Stomach (tissue), 9 donors: ENCODE results near the gene CTRB2. TPM values are rescaled to one million over a fixed set of nuclear protein-coding genes. Genes with fewer than 3 reads are reported as not detected.
"Not testable (repeated sequence)": the region's sequence is repeated elsewhere in the genome, so short reads cannot be mapped to it uniquely, and the experiment has no call there.

ENCODE experiments used
- DNase-seq, 2 donors: peaks; one replicate each; pipeline versions ENCODE4 v3.0.0 to v3.0.0-alpha.2; 2013 to 2019
- H3K27ac ChIP-seq, 5 donors: fragments of 200-600 bp in 4 of 5; sonication (generic) in 4 of 5; one replicate each; pipeline ENCODE4 v1.5.1; 2013 to 2019; ENCODE audit warnings: mild to moderate bottlenecking in 1 of 5, moderate library complexity in 1 of 5
- H3K27me3 ChIP-seq, 3 donors: fragments of 200-600 bp; sonication (generic); one replicate each; pipeline ENCODE4 v1.5.1; 2017 to 2019; ENCODE audit warnings: mixed run types in 1 of 3
- H3K36me3 ChIP-seq, 4 donors: fragments of 200-600 bp; sonication (generic); 1 replicate in 3 of 4; 2 replicates in 1 of 4; pipeline ENCODE4 v1.5.1; 2016 to 2019
- H3K4me1 ChIP-seq, 4 donors: fragments of 200-600 bp; sonication (generic); one replicate each; pipeline ENCODE4 v1.5.1; 2016 to 2019
- H3K4me3 ChIP-seq, 4 donors: fragments of 200-600 bp; sonication (generic) in 3 of 4; one replicate each; pipeline ENCODE4 v1.5.1; 2016 to 2019; ENCODE audit warnings: mild to moderate bottlenecking in 1 of 4
- H3K9me3 ChIP-seq, 4 donors: fragments of 200-600 bp; sonication (generic); one replicate each; pipeline ENCODE4 v1.5.1; 2016 to 2019
- CTCF ChIP-seq, 7 experiments: fragments of 450-650 bp in 4 of 7; fragments of 200-600 bp in 3 of 7; sonication (generic) in 3 of 7; IDR thresholded peaks; one replicate each; pipeline ENCODE4 v1.5.1; 2016 to 2019; ENCODE audit warnings: antibody characterized with exemption in 7 of 7, control low read depth in 2 of 7, mild to moderate bottlenecking in 1 of 7
- EP300 ChIP-seq: sonication (generic); formaldehyde crosslinking; IDR thresholded peaks from one replicate; pipeline ENCODE4 v1.6.1; 2017; ENCODE audit warnings: antibody characterized with exemption
- POLR2A ChIP-seq, 4 donors: fragments of 450-650 bp; IDR thresholded peaks; one replicate each; pipeline ENCODE4 v1.6.1; 2016; ENCODE audit warnings: antibody characterized with exemption in 4 of 4, control low read depth in 2 of 4, mild to moderate bottlenecking in 1 of 4, moderate library complexity in 1 of 4
- POLR2AphosphoS5 ChIP-seq, 3 donors: sonication (generic); formaldehyde crosslinking; IDR thresholded peaks; one replicate each; pipeline ENCODE4 v1.6.1; 2016; ENCODE audit warnings: antibody characterized with exemption in 3 of 3
- WGBS, 5 donors: extraction: QIAGEN DNeasy Blood & Tissue Kit in 3 of 5; methylation state at CpG; one replicate each; pipeline versions ENCODE4 v1.1.5 to v1.1.7; 2013 to 2018; 5-methylcytosine and 5-hydroxymethylcytosine counted together
- intact Hi-C: fragments of 100-400 bp; cut with DNase I; formaldehyde crosslinking; loops from one replicate; pipeline ENCODE4 v1.15.1; 2023; ENCODE audit warnings: low total_unique reads
- polyA plus RNA-seq, 3 donors: library from polyadenylated mRNA; stranded (reverse); fragments of 200-250 nt; gene quantifications; one replicate each; pipeline ENCODE4 v1.2.3, GENCODE V29; 2013
- total RNA-seq, 5 donors: library from RNA; depleted of rRNA; stranded (reverse); fragments of >200 nt; gene quantifications; one replicate each; pipeline versions ENCODE4 v1.1.0 to v1.2.3, GENCODE V29; 2014 to 2016
- donor health status: healthy with polysubstance abuse.
- donor health status: Bipolar disorder and iron deficiency.
- donor health status: healthy.

The CTRB2 gene
- total and polyA plus RNA-seq, 8 donors: 2.7 to 26.6 (median 4.0) TPM; not detected in 5

GRCh38 chr16:75243667-75244224 lies 36.8 kb upstream of the CTRB2 start:
- peaks cover 17 to 45% (median 34%) of the 10 kb centered on the region in 4 donors for H3K36me3 ChIP-seq
- H3K27me3 ChIP-seq: no peaks in the 10 kb centered on the region
- H3K4me1 ChIP-seq: peaks cover 73 to 95% (median 88%) of the 10 kb centered on the region in 4 donors
- DNase-seq: no peak
- intact Hi-C loops: no loop called here
- WGBS, 5 donors: 36 to 59% (median 39%) methylated on average over 16 to 20 of the region's 20 CpGs
- peak overlapping the region; percentile 88 to 100 (median 98) for H3K27ac ChIP-seq
- no peak for TF ChIP-seq POLR2A (IDR thresholded peaks at IDR 0.05)
- TF ChIP-seq POLR2AphosphoS5 (IDR thresholded peaks at IDR 0.05): no peak
- TF ChIP-seq CTCF (IDR thresholded peaks at IDR 0.05): no peak
- TF ChIP-seq EP300: no peak
- H3K4me3 ChIP-seq: peak overlapping the region in 1 of 4 donors; percentile 11
- H3K9me3 ChIP-seq: no peaks in the 10 kb centered on the region

GRCh38 chr16:75242436-75243078 lies 35.6 kb upstream of the CTRB2 start:
- peaks cover 17 to 50% (median 35%) of the 10 kb centered on the region in 4 donors for H3K36me3 ChIP-seq
- H3K4me3 ChIP-seq, intact Hi-C loops, H3K9me3 ChIP-seq, H3K27me3 ChIP-seq, DNase-seq: not testable (repeated sequence)
- 79 to 92% (median 82%) methylated on average over 24 to 27 of the region's 27 CpGs for WGBS, 5 donors
- H3K4me1 ChIP-seq: peaks cover 74 to 95% (median 89%) of the 10 kb centered on the region in 4 donors
- peak overlapping the region in 4 of 5 donors; percentile 96 to 100 (median 98) for H3K27ac ChIP-seq

GRCh38 chr16:75241955-75242354 lies 35.0 kb upstream of the CTRB2 start:
- peaks cover 20 to 56% (median 40%) of the 10 kb centered on the region in 4 donors for H3K36me3 ChIP-seq
- intact Hi-C loops: no loop called here
- 87 to 95% (median 92%) methylated on average over 8 to 13 of the region's 13 CpGs for WGBS, 5 donors

GRCh38 chr16:75241412-75241811 lies 34.5 kb upstream of the CTRB2 start:
- DNase-seq: no peak
- peaks cover 25 to 62% (median 45%) of the 10 kb centered on the region in 4 donors for H3K36me3 ChIP-seq
- peak overlapping the region in 4 of 5 donors; percentile 10 to 100 (median 62) for H3K27ac ChIP-seq

More at GRCh38 chr16:75241955-75242354, 35.0 kb upstream of the CTRB2 start:
- no peak for DNase-seq
- no peaks in the 10 kb centered on the region for H3K9me3 ChIP-seq
- no peak overlapping the region for H3K4me3 ChIP-seq
- H3K4me1 ChIP-seq: peaks cover 69 to 95% (median 86%) of the 10 kb centered on the region in 4 donors
- no peak for TF ChIP-seq EP300
- TF ChIP-seq CTCF (IDR thresholded peaks at IDR 0.05): no peak
- TF ChIP-seq POLR2A (IDR thresholded peaks at IDR 0.05): no peak
- TF ChIP-seq POLR2AphosphoS5 (IDR thresholded peaks at IDR 0.05): no peak
- peak overlapping the region in 4 of 5 donors; percentile 10 to 100 (median 62) for H3K27ac ChIP-seq
- H3K27me3 ChIP-seq: no peaks in the 10 kb centered on the region

GRCh38 chr16:75240633-75241032 lies 33.7 kb upstream of the CTRB2 start:
- peak overlapping the region in 1 of 5 donors; percentile 81 for H3K27ac ChIP-seq
- 64 to 86% (median 81%) methylated on average over 7 of the region's 7 CpGs for WGBS, 5 donors
- DNase-seq, H3K27me3 ChIP-seq, H3K9me3 ChIP-seq, intact Hi-C loops: not testable (repeated sequence)
- peaks cover 56 to 86% (median 76%) of the 10 kb centered on the region in 4 donors for H3K4me1 ChIP-seq
- H3K4me3 ChIP-seq: peak overlapping the region in 1 of 4 donors; percentile 3
- H3K36me3 ChIP-seq: peaks cover 25 to 70% (median 53%) of the 10 kb centered on the region in 4 donors

More at GRCh38 chr16:75241412-75241811, 34.5 kb upstream of the CTRB2 start:
- Histone ChIP-seq H3K9me3 (no peaks in the 10 kb centered on the region), H3K4me3 (no peak overlapping the region), H3K4me1 (peaks cover 64 to 94% (median 82%) of the 10 kb centered on the region in 4 donors), H3K27me3 (no peaks in the 10 kb centered on the region)
- TF ChIP-seq POLR2A (IDR thresholded peaks at IDR 0.05) (no peak), EP300 (no peak), POLR2AphosphoS5 (IDR thresholded peaks at IDR 0.05) (no peak), CTCF (IDR thresholded peaks at IDR 0.05) (no peak)
- WGBS, 5 donors: 65 to 72% (median 69%) methylated on average over 4 to 8 of the region's 8 CpGs; no CpG with 5 or more reads in 1 of the 5 donors
- intact Hi-C loops: no loop called here
